Measurements from ENCODE around the gene COG1. TPM values are rescaled to one million over a fixed set of nuclear protein-coding genes. Genes with fewer than 3 reads are reported as not detected.
"Not testable (repeated sequence)": the region's sequence is repeated elsewhere in the genome, so short reads cannot be mapped to it uniquely, and the experiment has no call there.

The COG1 gene, protein sequence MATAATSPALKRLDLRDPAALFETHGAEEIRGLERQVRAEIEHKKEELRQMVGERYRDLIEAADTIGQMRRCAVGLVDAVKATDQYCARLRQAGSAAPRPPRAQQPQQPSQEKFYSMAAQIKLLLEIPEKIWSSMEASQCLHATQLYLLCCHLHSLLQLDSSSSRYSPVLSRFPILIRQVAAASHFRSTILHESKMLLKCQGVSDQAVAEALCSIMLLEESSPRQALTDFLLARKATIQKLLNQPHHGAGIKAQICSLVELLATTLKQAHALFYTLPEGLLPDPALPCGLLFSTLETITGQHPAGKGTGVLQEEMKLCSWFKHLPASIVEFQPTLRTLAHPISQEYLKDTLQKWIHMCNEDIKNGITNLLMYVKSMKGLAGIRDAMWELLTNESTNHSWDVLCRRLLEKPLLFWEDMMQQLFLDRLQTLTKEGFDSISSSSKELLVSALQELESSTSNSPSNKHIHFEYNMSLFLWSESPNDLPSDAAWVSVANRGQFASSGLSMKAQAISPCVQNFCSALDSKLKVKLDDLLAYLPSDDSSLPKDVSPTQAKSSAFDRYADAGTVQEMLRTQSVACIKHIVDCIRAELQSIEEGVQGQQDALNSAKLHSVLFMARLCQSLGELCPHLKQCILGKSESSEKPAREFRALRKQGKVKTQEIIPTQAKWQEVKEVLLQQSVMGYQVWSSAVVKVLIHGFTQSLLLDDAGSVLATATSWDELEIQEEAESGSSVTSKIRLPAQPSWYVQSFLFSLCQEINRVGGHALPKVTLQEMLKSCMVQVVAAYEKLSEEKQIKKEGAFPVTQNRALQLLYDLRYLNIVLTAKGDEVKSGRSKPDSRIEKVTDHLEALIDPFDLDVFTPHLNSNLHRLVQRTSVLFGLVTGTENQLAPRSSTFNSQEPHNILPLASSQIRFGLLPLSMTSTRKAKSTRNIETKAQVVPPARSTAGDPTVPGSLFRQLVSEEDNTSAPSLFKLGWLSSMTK
- polyA plus RNA-seq, result 10 to 100 TPM; 15.6 to 20.1 (median 16.6) TPM

GRCh38 chr17:73192894-73193701 lies at the start of gene COG1:
Gene COG1, plus strand, starts transcription at chr17:73193055. Its CDS starts 15 bp downstream, at chr17:73193070.
- WGBS, 3 donors, result 0% methylated on average over 61 to 78 of the region's 84 CpGs
- H3K27ac ChIP-seq (ENCODE audit: low read depth, low read length), result no peak within 1 kb of the TSS

GRCh38 chr17:73144209-73144608 lies 48.6 kb upstream of the COG1 start:
- H3K27ac ChIP-seq (ENCODE audit: low read depth, low read length), result not testable (repeated sequence)
- WGBS, 3 donors, result 84 to 87% (median 85%) methylated on average over 3 of the region's 3 CpGs

- H3K27ac ChIP-seq (ENCODE audit: low read depth, low read length), result no peak overlapping the region
- 63 to 90% (median 68%) methylated on average over 2 of the region's 2 CpGs for WGBS, 3 donors
These were observed 47.2 kb upstream of the COG1 start for GRCh38 chr17:73145641-73146040.

DNA sequence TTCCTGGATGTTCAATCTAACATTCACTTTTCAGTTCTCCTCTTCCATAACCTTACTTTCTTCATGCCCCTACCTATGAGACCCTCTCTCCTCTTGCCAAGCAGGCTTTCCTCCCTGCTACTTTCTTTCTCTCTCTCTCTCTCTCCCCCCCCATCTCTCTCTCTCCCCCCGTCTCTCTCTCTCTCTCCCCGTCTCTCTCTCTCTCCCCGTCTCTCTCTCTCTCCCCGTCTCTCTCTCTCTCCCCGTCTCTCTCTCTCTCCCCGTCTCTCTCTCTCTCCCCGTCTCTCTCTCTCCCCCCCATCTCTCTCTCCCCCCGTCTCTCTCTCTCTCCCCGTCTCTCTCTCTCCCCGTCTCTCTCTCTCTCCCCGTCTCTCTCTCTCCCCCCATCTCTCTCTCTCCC lies 45.1 kb upstream of the COG1 start:
- not testable (repeated sequence) for H3K27ac ChIP-seq (ENCODE audit: low read depth, low read length)
- WGBS, 3 donors, result 51 to 89% (median 74%) methylated on average over 9 to 11 of the region's 11 CpGs

- 74 to 82% (median 77%) methylated on average over 6 of the region's 6 CpGs for WGBS, 3 donors
These were observed 44.1 kb upstream of the COG1 start for GRCh38 chr17:73148540-73149334.

GRCh38 chr17:73150622-73151300 lies 42.1 kb upstream of the COG1 start:
- 64 to 82% (median 64%) methylated on average over 14 of the region's 14 CpGs for WGBS, 3 donors
- H3K27ac ChIP-seq (ENCODE audit: low read depth, low read length), result not testable (repeated sequence)

More at GRCh38 chr17:73148540-73149334, 44.1 kb upstream of the COG1 start:
- no peak overlapping the region for H3K27ac ChIP-seq (ENCODE audit: low read depth, low read length)

DNA sequence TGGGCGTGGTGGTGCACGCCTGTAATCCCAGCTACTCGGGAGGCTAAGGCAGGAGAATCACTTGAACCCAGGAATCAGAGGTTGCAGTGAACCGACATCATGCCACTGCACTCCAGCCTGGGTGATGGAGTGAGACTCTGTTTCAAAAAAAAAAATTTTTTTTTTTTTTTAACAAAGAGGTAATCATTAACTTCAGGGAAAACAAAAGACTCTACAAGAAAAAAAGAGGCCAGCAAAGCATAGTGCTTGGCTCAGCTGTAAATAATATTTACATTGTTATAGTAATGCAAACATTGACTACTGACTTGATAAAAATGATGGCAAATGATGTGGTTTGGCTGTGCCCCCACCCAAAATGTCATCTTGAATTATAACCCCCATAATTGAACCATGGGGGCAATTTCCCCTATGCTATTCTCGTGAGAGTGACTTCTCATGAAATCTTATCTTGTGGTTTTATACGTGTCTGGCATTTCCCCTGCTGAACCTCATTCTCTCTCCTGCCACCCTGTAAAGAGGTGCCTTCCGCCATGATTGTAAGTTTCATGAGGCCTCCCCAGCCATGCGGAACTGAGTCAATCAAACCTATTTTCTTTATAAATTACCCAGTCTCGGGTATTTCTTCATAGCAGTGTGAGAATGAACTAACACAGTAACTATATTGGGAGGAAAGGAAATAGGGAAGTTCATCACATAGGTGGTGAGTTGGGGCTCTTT lies 40.8 kb upstream of the COG1 start:
- 32 to 69% (median 64%) methylated on average over 9 of the region's 9 CpGs for WGBS, 3 donors
- no peak overlapping the region for H3K27ac ChIP-seq (ENCODE audit: low read depth, low read length)

GRCh38 chr17:73155410-73156165 lies 37.3 kb upstream of the COG1 start:
- WGBS, 3 donors, result 69 to 81% (median 73%) methylated on average over 14 to 15 of the region's 15 CpGs
- no peak overlapping the region for H3K27ac ChIP-seq (ENCODE audit: low read depth, low read length)

DNA sequence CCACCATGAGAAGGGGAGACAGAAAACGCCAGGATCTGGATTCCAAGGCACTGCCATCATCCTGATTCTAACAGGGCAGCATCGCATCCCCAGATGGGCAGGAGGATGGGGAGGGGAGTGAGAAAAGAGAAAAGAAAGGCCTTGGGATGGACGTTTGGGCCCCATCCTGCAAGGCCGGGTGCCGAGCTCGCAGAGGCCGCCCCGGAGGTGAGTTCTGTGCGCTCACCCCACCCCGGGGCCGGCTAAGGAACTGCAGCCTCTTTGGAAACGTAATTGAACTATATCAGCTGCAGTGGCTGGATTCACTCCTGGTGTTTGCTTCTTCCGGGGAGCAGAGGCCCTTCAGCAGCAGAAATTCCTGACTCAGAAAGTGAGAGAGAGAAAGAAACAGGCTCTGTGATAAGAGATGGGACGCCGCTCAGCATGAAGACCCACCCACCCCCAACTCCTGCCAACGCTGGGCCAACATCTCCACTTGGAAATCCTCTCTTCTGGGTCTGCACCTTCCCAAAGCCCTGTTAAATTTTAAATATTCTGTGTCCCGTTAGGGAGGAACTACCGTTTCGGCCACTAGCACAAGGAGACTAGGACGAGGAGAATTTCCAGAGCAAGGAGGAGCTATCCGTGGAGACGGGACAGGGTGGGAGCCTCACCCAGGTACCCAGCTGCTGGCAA lies 36.6 kb upstream of the COG1 start:
- 18 to 20% (median 19%) methylated on average over 22 of the region's 22 CpGs for WGBS, 3 donors
- no peak overlapping the region for H3K27ac ChIP-seq (ENCODE audit: low read depth, low read length)

DNA sequence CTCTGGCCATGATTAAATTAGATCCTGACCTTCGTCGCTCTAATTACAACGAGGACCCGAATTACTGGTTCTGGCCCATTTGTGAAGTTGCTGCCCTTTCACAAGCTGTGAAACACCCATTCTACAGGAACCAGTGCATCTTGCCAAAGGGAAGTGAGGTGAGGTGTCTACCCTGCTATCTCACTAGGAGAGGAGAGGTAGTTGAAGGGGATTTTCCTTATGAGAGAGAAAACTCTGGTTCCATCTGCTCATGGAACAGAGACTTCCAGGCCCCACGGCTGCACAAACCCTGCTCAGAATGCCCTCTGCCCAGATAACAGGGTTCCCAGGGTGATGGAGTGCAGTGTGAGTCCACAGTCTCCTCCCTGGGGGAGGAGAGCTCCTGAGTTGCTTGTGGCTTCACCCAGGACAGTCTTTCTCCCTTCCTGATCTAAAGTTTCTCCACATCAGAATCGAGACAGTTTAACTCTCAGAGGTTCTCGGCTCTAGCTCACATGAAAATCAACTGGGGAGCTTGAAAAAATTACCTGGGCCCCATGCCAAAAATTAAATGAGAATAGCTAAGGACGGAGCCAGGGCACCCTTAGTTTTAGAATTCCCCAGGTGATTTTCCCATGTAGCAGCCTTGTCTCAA lies 35.9 kb upstream of the COG1 start:
- H3K27ac ChIP-seq (ENCODE audit: low read depth, low read length), result no peak overlapping the region
- WGBS, 3 donors, result 58 to 67% (median 66%) methylated on average over 8 of the region's 8 CpGs

DNA sequence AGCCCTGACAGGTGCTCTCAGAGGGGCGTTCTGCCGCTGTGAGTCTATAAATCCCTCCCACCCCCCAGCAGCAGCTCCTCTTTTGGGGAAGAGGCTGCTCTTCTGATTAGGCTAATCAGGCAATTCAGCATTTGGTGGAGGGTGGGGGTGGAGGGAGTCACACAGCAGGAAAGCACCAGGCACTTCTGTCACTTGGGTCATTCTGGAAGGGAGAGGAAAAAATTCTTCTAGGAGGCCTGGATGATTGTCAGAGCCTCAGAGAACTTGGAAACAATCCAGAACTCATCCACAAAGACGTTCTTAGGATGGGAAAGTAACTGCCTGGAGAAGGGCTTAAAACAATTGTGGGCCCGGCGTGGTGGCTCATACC lies 35.3 kb upstream of the COG1 start:
- no peak overlapping the region for H3K27ac ChIP-seq (ENCODE audit: low read depth, low read length)

DNA sequence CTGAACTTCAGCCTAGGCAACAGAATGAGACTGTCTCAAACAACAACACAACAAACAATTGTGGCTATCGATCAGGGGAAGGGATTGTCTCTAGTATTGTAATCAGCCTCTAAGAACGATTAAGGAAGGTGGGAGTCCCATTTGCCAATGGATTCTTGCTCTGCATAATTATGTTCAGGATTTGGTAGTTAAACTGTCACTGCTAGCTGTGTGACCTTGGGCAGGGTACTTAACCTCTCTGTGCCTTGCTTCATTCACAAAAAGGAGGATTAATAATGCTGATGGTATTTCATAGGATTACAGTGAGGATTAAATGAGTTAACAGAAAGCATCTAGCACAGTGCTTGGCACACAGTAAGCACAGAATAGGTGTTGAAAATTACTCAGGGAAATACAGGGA lies 34.7 kb upstream of the COG1 start:
- 67 to 78% (median 76%) methylated on average over 2 of the region's 2 CpGs for WGBS, 3 donors

More for the DNA sequence above, 35.3 kb upstream of the COG1 start:
- 69 to 74% (median 70%) methylated on average over 5 of the region's 5 CpGs for WGBS, 3 donors

DNA sequence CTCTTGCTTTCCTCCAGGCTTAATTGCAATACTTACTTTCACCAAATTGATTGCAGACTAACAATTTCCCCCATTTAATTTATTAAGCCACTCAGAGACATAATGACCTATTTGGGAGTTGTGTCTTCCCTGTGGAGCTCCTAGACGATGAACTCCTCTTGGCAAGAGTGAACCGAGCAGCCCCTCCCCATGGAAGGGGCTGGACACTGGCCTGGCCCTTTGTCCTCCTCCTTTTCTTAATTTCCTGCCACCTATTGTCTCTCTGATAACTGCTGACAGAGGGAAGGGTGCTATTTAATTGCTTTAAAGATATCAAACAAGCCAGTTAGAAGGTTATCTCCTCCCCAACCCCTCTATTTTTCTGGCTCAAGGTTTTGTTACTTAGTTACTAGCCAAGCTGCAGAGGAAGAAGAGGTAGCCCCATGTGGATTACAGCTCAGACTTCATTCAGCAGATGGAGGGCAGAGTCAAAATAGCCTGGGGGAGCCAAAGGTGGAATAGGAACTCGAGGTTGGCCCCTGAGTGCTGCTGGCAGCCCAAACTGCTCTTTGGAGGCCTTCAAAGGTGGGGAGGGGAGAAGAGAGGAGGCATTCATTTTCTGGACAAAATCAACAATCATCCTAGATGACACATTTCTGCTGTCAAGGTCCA lies 31.8 kb upstream of the COG1 start:
- H3K27ac ChIP-seq (ENCODE audit: low read depth, low read length), result no peak overlapping the region
- WGBS, 3 donors, result 32 to 44% (median 34%) methylated on average over 3 of the region's 3 CpGs

More for the DNA sequence above, 34.7 kb upstream of the COG1 start:
- no peak overlapping the region for H3K27ac ChIP-seq (ENCODE audit: low read depth, low read length)

DNA sequence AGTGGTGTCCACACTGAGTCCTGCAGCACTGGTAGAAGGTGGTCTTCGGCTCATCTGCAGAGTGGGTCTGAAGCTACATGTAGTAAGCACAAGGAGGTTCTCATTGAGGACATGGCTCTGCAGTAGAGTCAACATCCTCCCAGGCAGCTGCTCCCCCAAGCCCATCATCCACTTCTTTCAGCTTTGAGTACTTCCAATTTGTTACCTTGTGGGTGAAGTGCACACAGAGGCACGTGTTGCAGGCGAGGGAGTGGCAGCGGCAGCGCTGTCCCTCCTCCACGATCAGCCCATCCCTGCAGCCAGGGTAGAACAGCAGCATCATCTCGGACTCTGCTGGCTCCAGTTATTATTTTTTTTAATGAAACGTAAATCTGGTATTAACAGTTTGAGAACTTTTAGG lies 29.8 kb upstream of the COG1 start:
- WGBS, 3 donors, result 42 to 58% (median 51%) methylated on average over 8 of the region's 8 CpGs
- no peak overlapping the region for H3K27ac ChIP-seq (ENCODE audit: low read depth, low read length)
